ENCODE measurements around the gene ADGRA1. TPM values are rescaled to one million over a fixed set of nuclear protein-coding genes. Genes with fewer than 3 reads are reported as not detected.
"Not testable (repeated sequence)": the region's sequence is repeated elsewhere in the genome, so short reads cannot be mapped to it uniquely, and the experiment has no call there.

The ADGRA1 gene
- total RNA-seq, 4 donors from 2014 or later = under 0.01 TPM; not detected in 3

DNA sequence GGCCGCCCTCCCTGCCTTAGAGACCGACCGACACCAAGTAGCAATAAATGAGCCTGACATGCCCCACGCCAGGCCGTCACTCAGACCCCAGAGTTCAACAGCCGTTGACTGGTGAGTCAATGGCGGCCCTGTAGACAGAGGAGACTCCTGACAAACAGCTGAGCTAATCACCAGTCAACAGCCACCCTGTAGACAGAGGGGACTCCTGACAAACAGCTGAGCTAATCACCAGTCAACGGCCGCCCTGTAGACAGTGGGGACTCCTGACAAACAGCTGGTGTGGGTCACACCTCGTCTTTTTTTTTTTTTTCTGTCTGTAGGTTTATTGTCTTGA is 55.4 kb downstream of the ADGRA1 start:
- Histone ChIP-seq H3K4me1 (no peaks in the 10 kb centered on the region), H3K27ac (no peak overlapping the region), H3K36me3 (no peaks in the 10 kb centered on the region), H3K9me3 (peaks cover 0 to 14% (median 2%) of the 10 kb centered on the region in 4 donors), H3K4me3 (no peak overlapping the region), H3K27me3 (peaks cover 0 to 56% of the 10 kb centered on the region in 2 donors)
- no peak for TF ChIP-seq EP300 (IDR thresholded peaks at IDR 0.05)
- WGBS, 2 donors = 40 to 43% methylated on average over 10 of the region's 10 CpGs
- no peak for DNase-seq (ENCODE audit: low spot score in 2 of 2)

DNA sequence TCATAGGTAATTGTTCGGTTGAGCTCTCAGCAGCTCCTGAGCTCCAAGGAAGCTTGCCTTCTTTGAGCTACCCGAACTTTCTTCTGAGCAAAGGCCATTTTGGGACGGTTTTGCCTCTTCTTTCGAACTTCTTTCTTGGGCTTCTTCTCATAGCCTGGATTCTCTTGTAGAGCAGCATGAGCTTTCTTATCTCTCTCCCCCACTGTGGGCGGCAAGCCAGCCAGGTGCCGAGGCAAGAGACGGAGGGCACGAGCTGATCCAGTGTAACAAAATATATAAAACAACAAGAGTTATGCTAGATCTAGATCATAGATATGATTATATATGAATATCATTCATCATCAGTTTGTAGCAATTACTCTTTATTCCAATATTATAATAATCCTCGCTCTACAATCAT is 55.8 kb downstream of the ADGRA1 start:
- Histone ChIP-seq H3K4me3 (no peak overlapping the region), H3K36me3 (no peaks in the 10 kb centered on the region), H3K27me3 (peaks cover 0 to 56% of the 10 kb centered on the region in 2 donors), H3K27ac (no peak overlapping the region), H3K9me3 (peaks cover 0 to 18% (median 2%) of the 10 kb centered on the region in 4 donors), H3K4me1 (no peaks in the 10 kb centered on the region)
- no peak for DNase-seq (ENCODE audit: low spot score in 2 of 2)
- 58 to 74% methylated on average over 9 of the region's 9 CpGs for WGBS, 2 donors
- TF ChIP-seq, protein P1, sequence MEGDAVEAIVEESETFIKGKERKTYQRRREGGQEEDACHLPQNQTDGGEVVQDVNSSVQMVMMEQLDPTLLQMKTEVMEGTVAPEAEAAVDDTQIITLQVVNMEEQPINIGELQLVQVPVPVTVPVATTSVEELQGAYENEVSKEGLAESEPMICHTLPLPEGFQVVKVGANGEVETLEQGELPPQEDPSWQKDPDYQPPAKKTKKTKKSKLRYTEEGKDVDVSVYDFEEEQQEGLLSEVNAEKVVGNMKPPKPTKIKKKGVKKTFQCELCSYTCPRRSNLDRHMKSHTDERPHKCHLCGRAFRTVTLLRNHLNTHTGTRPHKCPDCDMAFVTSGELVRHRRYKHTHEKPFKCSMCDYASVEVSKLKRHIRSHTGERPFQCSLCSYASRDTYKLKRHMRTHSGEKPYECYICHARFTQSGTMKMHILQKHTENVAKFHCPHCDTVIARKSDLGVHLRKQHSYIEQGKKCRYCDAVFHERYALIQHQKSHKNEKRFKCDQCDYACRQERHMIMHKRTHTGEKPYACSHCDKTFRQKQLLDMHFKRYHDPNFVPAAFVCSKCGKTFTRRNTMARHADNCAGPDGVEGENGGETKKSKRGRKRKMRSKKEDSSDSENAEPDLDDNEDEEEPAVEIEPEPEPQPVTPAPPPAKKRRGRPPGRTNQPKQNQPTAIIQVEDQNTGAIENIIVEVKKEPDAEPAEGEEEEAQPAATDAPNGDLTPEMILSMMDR (IDR thresholded peaks at IDR 0.05) = no peak
- no peak for TF ChIP-seq POLR2A (IDR thresholded peaks at IDR 0.05)

DNA sequence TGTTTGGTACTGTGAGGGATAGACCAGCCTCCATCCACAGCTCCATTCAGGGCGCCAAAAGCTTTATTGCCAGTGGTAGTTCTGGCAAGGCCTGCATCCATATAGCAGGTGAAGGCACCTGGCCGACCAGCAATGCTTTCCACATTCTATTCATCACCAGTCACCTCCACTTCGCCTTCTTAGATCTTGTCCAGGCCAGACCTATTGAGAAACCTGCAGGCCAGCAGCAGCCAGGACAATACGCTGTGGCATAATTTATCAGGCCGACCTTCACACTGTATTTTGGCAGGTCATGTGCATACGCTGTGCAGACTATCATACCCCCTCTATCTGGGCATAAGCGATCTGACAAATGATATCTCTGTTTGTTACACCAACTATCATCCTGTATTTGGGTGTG is 57.0 kb downstream of the ADGRA1 start:
- Histone ChIP-seq H3K36me3 (no peaks in the 10 kb centered on the region), H3K27me3 (peaks cover 0 to 51% of the 10 kb centered on the region in 2 donors)
- TF ChIP-seq, protein P1 (IDR thresholded peaks at IDR 0.05) = no peak
- TF ChIP-seq POLR2A (IDR thresholded peaks at IDR 0.05) (no peak), EP300 (IDR thresholded peaks at IDR 0.05) (no peak)

DNA sequence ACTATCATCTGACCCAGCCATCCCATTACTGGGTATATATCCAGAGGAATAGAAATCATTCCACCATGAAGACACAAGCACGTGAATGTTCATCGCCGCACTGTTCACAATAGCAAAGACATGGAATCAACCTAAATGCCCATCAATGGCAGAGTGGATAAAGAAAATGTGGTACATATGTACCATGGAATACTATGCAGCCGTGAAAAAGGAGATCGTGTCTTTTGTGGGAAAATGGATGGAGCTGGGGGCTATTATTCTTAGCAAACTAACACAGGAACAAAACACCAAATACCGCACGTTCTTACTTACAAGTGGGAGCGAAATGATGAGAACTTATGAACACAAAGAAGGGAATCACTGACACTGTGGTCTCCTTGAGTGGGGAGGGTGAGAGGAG is 62.5 kb downstream of the ADGRA1 start:
- H3K36me3 ChIP-seq = no peaks in the 10 kb centered on the region
- H3K4me3 ChIP-seq = no peak overlapping the region
- 92 to 96% methylated on average over 8 of the region's 8 CpGs for WGBS, 2 donors
- no peaks in the 10 kb centered on the region for H3K4me1 ChIP-seq
- no peak for DNase-seq (ENCODE audit: low spot score in 2 of 2)
- TF ChIP-seq POLR2A (IDR thresholded peaks at IDR 0.05) = no peak
- no peak for TF ChIP-seq EP300 (IDR thresholded peaks at IDR 0.05)
- TF ChIP-seq, protein P1 (IDR thresholded peaks at IDR 0.05) = no peak
- peaks cover 0 to 12% of the 10 kb centered on the region in 2 donors for H3K27me3 ChIP-seq
- peaks cover 0 to 23% (median 2%) of the 10 kb centered on the region in 4 donors for H3K9me3 ChIP-seq
- H3K27ac ChIP-seq = no peak overlapping the region

More for the DNA sequence above, 57.0 kb downstream of the ADGRA1 start:
- Histone ChIP-seq H3K4me3 (no peak overlapping the region), H3K9me3 (peaks cover 0 to 23% (median 2%) of the 10 kb centered on the region in 4 donors), H3K4me1 (no peaks in the 10 kb centered on the region), H3K27ac (no peak overlapping the region)
- no peak for DNase-seq (ENCODE audit: low spot score in 2 of 2)
- WGBS, 2 donors = 93 to 96% methylated on average over 7 of the region's 7 CpGs

DNA sequence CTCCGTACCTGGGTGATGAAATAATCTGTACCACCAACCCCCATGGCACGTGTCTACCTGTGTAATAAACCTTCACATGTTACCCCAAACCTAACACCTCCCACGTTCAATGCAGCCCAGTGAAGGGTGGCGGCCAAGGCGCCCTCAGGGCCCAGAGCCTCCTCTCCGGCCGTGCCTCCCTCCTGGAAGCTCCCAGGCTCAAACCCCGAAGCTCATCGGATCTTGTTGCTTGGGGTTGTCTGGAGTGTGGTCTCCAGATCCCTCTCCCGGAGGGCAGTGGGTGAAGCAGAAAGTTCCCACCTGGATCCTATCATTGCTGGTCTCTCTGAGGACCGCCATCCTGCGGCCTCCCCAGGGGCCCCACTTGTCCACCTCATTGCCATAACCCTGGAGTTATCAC is 62.9 kb downstream of the ADGRA1 start:
- Histone ChIP-seq H3K27me3 (peaks cover 0 to 10% of the 10 kb centered on the region in 2 donors), H3K4me3 (no peak overlapping the region), H3K9me3 (peaks cover 0 to 23% (median 2%) of the 10 kb centered on the region in 4 donors), H3K27ac (no peak overlapping the region), H3K4me1 (no peaks in the 10 kb centered on the region), H3K36me3 (no peaks in the 10 kb centered on the region)
- 84 to 88% methylated on average over 12 of the region's 12 CpGs for WGBS, 2 donors
- no peak for TF ChIP-seq EP300 (IDR thresholded peaks at IDR 0.05)
- TF ChIP-seq, protein P1 (IDR thresholded peaks at IDR 0.05) = no peak
- TF ChIP-seq POLR2A (IDR thresholded peaks at IDR 0.05) = no peak
- DNase-seq (ENCODE audit: low spot score in 2 of 2) = no peak

DNA sequence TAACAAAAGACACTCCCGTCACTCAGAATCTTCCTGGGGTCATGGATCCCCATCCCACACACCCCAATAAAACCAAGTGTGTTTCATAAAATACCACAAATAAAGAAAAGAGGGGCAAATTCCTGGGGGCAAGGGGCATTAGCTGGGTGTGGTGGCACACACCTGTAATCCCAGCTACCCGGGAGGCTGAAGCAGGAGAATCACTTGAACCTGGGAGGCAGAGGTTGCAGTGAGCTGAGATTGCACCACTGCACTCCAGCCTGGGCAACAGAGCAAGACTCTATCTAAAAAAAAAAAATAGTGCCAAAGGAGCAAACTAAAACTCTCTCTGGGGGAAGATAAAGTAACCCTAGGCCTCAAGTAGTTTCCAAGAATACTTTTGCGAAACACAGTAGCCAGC is 63.3 kb downstream of the ADGRA1 start:
- H3K27me3 ChIP-seq; H3K4me3 ChIP-seq; H3K36me3 ChIP-seq; DNase-seq (ENCODE audit: low spot score in 2 of 2); H3K27ac ChIP-seq; H3K4me1 ChIP-seq: not testable (repeated sequence)
- H3K9me3 ChIP-seq = peaks cover 0 to 23% (median 2%) of the 10 kb centered on the region in 4 donors
- WGBS, 2 donors = 80 to 93% methylated on average over 3 of the region's 3 CpGs
